ENCODE measurements around the gene VRK1.
"Not testable (repeated sequence)": the region's sequence is repeated elsewhere in the genome, so short reads cannot be mapped to it uniquely, and the experiment has no call there.

VRK1 gene

DNA sequence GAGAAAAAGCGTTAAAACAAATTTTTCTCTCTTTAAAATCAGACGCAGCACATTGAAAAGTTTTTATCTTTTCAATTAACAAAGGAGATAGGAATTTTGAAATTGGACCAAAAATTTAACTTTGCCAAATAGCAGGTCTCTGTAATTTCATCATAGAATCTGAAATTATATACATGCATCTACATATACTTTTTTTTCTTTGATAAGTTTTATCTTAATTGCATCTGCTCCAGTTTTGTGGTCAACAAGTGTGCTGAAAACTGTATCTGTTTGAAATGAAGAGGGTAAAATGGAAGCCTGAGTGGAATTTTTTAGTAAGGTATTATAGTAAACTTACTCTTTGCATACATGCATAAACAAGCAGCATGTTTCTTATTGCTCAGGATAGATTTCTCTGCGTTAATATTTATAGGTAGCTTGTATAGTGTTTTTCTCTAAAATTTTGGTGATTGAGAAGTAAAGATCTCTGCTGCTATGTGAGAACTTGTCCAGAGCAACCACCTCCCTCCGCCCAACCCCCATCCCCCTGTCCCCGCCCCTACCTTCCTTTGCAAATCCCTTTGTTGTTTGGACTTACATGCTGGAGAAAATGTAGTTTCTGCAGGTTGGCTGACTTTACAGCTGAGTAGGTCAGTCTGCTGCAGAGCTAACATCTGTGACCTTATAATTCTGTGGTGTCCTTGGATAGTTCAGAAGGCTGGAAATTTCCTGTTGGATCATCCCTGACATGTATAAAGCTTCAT is 64.6 kb downstream of the VRK1 start:
- no peak for DNase-seq (ENCODE audit: low read depth)

DNA sequence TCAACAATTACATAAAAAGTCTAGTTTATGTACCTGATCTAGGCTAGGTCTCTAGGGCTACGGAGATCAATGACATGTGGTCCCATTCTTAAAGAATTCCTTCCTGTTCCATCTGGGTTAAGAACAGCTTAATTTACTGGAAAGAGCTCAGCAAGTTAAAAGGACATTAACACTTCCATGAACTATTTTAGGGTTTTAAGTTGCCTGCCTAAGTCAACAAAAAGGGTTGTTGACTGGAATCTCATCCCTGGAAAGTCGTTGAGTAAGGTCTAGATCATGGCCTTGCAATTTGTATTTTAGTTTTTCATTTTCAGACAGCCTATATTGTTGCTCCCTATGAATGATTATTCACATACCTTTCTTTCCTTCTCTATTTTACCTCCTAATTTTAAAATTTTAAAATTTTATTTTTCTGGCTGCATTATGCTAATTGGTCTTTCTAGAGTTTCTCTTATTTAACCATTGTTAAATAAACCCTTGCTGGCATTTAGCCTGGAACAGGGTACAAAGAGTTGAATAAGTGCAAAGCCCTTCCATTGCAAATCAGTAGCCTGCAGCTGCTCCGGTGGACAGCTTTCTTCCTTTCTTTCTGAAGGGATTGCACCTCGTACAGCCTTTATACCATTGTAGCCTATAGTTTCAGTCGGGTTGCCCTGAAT is 66.3 kb downstream of the VRK1 start:
- no peak for DNase-seq (ENCODE audit: low read depth)

More for the DNA sequence above, 64.6 kb downstream of the VRK1 start:
- TF ChIP-seq, protein P1, sequence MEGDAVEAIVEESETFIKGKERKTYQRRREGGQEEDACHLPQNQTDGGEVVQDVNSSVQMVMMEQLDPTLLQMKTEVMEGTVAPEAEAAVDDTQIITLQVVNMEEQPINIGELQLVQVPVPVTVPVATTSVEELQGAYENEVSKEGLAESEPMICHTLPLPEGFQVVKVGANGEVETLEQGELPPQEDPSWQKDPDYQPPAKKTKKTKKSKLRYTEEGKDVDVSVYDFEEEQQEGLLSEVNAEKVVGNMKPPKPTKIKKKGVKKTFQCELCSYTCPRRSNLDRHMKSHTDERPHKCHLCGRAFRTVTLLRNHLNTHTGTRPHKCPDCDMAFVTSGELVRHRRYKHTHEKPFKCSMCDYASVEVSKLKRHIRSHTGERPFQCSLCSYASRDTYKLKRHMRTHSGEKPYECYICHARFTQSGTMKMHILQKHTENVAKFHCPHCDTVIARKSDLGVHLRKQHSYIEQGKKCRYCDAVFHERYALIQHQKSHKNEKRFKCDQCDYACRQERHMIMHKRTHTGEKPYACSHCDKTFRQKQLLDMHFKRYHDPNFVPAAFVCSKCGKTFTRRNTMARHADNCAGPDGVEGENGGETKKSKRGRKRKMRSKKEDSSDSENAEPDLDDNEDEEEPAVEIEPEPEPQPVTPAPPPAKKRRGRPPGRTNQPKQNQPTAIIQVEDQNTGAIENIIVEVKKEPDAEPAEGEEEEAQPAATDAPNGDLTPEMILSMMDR (conservative IDR thresholded peaks at IDR 0.05; ENCODE audit: low read depth, low read length) = no peak
- H3K4me3 ChIP-seq (ENCODE audit: low read depth, low read length) = no peak overlapping the region

DNA sequence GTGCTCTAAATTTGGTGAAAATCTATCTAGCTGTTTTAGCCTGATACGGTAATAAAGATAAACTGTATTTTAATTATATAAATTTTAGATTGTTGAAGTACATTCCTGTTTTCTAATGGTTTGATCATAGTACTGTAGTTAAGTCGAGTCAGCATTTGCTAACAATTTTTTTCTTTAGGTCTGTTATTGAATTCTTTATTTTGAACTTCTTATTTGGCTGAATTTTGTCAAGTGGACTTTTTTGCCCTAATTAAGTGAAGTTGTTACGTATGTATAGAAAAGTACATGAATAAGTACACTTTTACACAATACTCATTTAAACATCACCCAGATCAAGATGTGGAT is 66.8 kb downstream of the VRK1 start:
- no peak overlapping the region for H3K4me3 ChIP-seq (ENCODE audit: low read depth, low read length)
- DNase-seq (ENCODE audit: low read depth) = no peak
- TF ChIP-seq, protein P1 (conservative IDR thresholded peaks at IDR 0.05; ENCODE audit: low read depth, low read length) = no peak

More for the DNA sequence above, 66.3 kb downstream of the VRK1 start:
- no peak overlapping the region for H3K4me3 ChIP-seq (ENCODE audit: low read depth, low read length)
- TF ChIP-seq, protein P1 (conservative IDR thresholded peaks at IDR 0.05; ENCODE audit: low read depth, low read length) = no peak

DNA sequence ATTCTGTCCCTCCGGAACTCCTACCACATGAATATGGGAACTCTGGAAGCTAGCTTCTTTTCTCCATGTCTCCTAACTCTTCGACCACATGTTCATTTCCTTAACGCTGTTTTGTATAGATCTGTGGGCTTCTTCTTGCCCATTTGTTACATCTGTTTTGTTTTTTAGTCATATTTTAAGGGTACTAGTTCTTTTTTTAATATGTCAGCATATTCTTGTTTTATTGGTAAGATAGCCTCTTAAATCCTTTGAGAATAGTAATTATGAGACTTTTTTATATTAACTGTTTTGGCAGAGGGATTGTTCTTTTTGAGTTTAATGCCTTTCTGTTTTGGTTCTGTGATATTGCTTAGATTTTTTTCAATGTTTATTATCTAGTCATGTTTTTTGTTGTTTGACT is 70.5 kb downstream of the VRK1 start:
- no peak overlapping the region for H3K4me3 ChIP-seq (ENCODE audit: low read depth, low read length)
- DNase-seq (ENCODE audit: low read depth) = no peak
- TF ChIP-seq, protein P1 (conservative IDR thresholded peaks at IDR 0.05; ENCODE audit: low read depth, low read length) = no peak

DNA sequence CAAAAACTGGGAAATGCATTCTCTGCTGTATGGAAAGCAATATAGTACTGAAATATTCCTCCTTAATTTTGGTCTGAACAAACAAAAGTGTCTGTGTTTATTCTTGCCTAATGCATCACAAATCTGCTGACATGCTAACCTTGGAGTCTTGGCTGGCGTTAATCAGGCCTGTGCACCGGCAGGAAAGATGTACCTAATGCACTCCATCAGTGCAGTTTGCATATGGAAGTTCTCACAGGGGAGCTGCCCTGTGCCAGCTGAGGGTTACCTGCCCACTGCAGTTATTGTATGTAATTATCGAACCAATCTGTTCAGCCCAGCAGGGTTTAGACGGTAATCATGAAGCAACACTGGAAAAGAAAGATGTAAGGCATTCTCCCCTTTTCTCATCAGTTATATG is 76.9 kb downstream of the VRK1 start:
- TF ChIP-seq, protein P1 (conservative IDR thresholded peaks at IDR 0.05; ENCODE audit: low read depth, low read length) = no peak
- H3K4me3 ChIP-seq (ENCODE audit: low read depth, low read length) = no peak overlapping the region
- DNase-seq (ENCODE audit: low read depth) = no peak

DNA sequence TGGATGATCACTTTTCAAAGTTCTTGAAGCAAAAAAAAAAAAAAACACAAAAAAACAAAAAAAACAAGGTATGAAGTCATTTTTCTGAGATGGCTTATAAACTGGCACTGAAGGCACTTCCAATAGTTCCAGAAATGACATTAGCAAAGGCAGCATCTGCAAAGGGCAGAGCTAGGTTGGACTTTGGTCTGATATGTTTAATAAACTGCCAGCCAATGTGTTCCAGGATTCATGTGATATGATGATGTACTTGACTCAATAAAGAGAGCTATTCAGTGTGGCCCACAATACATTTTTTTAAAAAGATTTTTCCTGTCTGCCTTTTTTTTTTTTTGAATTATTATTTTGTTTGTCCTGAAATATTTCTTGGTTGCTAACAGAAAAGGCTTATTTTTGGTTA is 79.6 kb downstream of the VRK1 start:
- H3K4me3 ChIP-seq (ENCODE audit: low read depth, low read length) = no peak overlapping the region
- TF ChIP-seq, protein P1 (conservative IDR thresholded peaks at IDR 0.05; ENCODE audit: low read depth, low read length) = no peak
- DNase-seq (ENCODE audit: low read depth) = no peak

DNA sequence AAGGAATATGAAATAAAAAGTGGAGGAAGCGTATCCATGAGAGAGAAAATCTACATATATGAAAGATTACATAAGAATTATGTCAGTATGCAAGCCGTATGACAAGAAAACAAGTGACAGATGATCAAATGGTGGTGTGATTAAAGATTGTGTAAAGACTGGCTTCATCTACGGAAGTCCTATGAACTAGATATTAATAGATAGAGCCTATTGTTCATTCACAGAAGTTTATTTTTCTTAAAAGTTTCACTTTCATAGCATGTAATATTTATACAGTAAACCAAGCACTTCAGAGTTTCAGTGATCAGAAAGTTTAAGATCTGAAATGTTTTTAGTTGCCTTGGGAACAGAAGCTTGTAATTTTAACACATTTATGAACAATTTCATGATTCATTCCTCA is 84.5 kb downstream of the VRK1 start:
- DNase-seq (ENCODE audit: low read depth) = no peak
- TF ChIP-seq, protein P1 (conservative IDR thresholded peaks at IDR 0.05; ENCODE audit: low read depth, low read length) = no peak
- H3K4me3 ChIP-seq (ENCODE audit: low read depth, low read length) = no peak overlapping the region

DNA sequence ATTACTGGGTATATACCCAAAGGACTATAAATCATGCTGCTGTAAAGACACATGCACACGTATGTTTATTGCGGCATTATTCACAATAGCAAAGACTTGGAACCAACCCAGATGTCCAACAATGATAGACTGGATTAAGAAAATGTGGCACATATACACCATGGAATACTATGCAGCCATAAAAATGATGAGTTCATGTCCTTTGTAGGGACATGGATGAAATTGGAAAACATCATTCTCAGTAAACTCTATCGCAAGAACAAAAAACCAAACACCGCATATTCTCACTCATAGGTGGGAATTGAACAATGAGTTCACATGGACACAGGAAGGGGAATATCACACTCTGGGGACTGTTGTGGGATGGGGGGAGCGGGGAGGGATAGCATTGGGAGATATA is 86.8 kb downstream of the VRK1 start:
- H3K4me3 ChIP-seq (ENCODE audit: low read depth, low read length); DNase-seq (ENCODE audit: low read depth): not testable (repeated sequence)

All from choroid plexus epithelial cell (primary cell).